SK-N-SH treated with all-trans-retinoic acid at 6 μM for 48 hours (cell line): ENCODE measurements around the gene NPEPL1.

Experiments used
- CREB5 ChIP-seq: fragments of 250-450 bp; sonication (Bioruptor Pico); IDR thresholded peaks from 2 replicates; pipeline ENCODE4 v1.5.1; 2020; ENCODE audit warnings: low read depth, mild to moderate bottlenecking, moderate library complexity
- CSDC2 ChIP-seq: fragments of 250-450 bp; sonication (Bioruptor Pico); IDR thresholded peaks from 2 replicates; pipeline ENCODE4 v1.5.0; 2020; ENCODE audit warnings: mild to moderate bottlenecking, moderate library complexity
- OSR1 ChIP-seq: fragments of 250-450 bp; sonication (Bioruptor Pico); IDR thresholded peaks from 2 replicates; pipeline ENCODE4 v1.8.0; 2022; ENCODE audit warnings: moderate library complexity, mild to moderate bottlenecking, inconsistent platforms
- PPARA ChIP-seq: fragments of 250-450 bp; sonication (Bioruptor Pico); IDR thresholded peaks from 2 replicates; pipeline ENCODE4 v1.5.0; 2020; ENCODE audit warnings: mild to moderate bottlenecking, borderline replicate concordance
- RARB ChIP-seq: fragments of 250-450 bp; sonication (Bioruptor Pico); IDR thresholded peaks from 2 replicates; pipeline ENCODE4 v1.8.0; 2021; ENCODE audit warnings: mild to moderate bottlenecking, moderate library complexity
- SNAI2 ChIP-seq: fragments of 250-450 bp; sonication (Bioruptor Pico); IDR thresholded peaks from 2 replicates; pipeline ENCODE4 v1.5.0; 2020; ENCODE audit warnings: mild to moderate bottlenecking, moderate library complexity
- TOX ChIP-seq: fragments of 250-450 bp; sonication (Bioruptor Pico); IDR thresholded peaks from 2 replicates; pipeline ENCODE4 v1.8.0; 2021; ENCODE audit warnings: mild to moderate bottlenecking, moderate library complexity, borderline replicate concordance
- ZNF565 ChIP-seq: fragments of 450-650 bp; formaldehyde crosslinking; conservative IDR thresholded peaks from 2 replicates; pipeline ENCODE4 v1.5.0; 2020; ENCODE audit warnings: low read depth, mild to moderate bottlenecking, moderate library complexity
- TF ChIP-seq, protein P1 (sequence below): fragments of 250-450 bp; sonication (Bioruptor Pico); IDR thresholded peaks from 2 replicates; pipeline ENCODE4 v1.8.0; 2021; ENCODE audit warnings: low read depth, mild to moderate bottlenecking, moderate library complexity, borderline replicate concordance

DNA sequence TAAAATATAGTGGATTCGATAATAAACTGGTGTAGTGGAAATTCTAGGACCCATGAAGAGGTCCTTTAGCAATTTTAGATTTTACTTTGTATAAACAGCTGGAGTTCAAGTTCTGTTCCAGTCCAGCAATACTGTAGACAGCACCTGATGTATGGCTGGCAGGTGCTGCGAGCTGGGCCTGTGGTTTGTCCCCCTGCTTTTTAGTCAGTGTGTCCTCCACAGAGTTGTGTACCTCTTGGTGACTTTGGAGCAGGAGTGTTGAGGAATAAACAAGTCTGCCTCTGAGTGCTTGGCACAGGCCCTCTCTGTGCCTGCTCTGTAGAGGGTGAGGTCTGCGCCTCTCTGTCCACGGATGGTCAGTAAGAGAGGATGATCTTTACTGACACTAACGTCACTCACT lies 27.7 kb upstream of the NPEPL1 start:
- TF ChIP-seq CSDC2: no peak
- TF ChIP-seq CREB5 (CRISPR knock-in tag): no peak
- TF ChIP-seq OSR1 (CRISPR knock-in tag): no peak
- TF ChIP-seq, protein P1, sequence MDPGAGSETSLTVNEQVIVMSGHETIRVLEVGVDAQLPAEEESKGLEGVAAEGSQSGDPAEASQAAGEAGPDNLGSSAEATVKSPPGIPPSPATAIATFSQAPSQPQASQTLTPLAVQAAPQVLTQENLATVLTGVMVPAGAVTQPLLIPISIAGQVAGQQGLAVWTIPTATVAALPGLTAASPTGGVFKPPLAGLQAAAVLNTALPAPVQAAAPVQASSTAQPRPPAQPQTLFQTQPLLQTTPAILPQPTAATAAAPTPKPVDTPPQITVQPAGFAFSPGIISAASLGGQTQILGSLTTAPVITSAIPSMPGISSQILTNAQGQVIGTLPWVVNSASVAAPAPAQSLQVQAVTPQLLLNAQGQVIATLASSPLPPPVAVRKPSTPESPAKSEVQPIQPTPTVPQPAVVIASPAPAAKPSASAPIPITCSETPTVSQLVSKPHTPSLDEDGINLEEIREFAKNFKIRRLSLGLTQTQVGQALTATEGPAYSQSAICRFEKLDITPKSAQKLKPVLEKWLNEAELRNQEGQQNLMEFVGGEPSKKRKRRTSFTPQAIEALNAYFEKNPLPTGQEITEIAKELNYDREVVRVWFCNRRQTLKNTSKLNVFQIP (CRISPR knock-in tag): no peak
- no peak for TF ChIP-seq PPARA (CRISPR knock-in tag)
- no peak for TF ChIP-seq SNAI2
- TF ChIP-seq RARB (CRISPR knock-in tag): no peak
- no peak for TF ChIP-seq TOX (CRISPR knock-in tag)
- TF ChIP-seq ZNF565 (CRISPR knock-in tag): no peak
